IMR-90 (cell line): ENCODE data around the gene ERC2. TPM values are rescaled to one million over a fixed set of nuclear protein-coding genes. Genes with fewer than 3 reads are reported as not detected.

Experiments
- ATAC-seq: fragments of 200-7000 bp; cut with Tn5 transposase; 2 replicates; pipeline ENCODE4 v1.9.1; 2020; ENCODE audit warnings: low read depth, mild to moderate bottlenecking, moderate library complexity
- BruUV-seq: library from RNA; stranded (reverse); fragments of 400-500 nt; replicated peaks from 2 replicates; lab custom pipeline; 2021; lab: Mats Ljungman, UMichigan
- CTCF ChIA-PET: fragments of 300-600 bp; formaldehyde crosslinking; extraction: SDS; loops from one replicate; lab custom pipeline; 2021; ENCODE audit warnings: antibody characterized with exemption; lab: Yijun Ruan, JAX
- POLR2A ChIA-PET: fragments of 300-600 bp; sonication (Branson Sonifier 250); formaldehyde crosslinking; loops from one replicate; lab custom pipeline; 2022; ENCODE audit warnings: antibody characterized with exemption; ENCODE audit not compliant: unreplicated experiment; lab: Charles Lee
- DNase-seq: peaks from one replicate; pipeline ENCODE4 v3.0.0; 2013
- H2AFZ ChIP-seq: replicated peaks from 2 replicates; pipeline ENCODE3; 2013; ENCODE audit warnings: low read length, mild to moderate bottlenecking; ENCODE audit not compliant: poor library complexity
- H2AK5ac ChIP-seq: 2 replicates; pipeline ENCODE4 v1.6.1; 2013; ENCODE audit warnings: low read depth, low read length, inconsistent platforms
- H2AK9ac ChIP-seq: replicated peaks from 2 replicates; pipeline ENCODE3; 2013; ENCODE audit warnings: mild to moderate bottlenecking, low read depth, low read length, moderate library complexity; ENCODE audit not compliant: poor library complexity
- H2BK120ac ChIP-seq: 2 replicates; pipeline ENCODE4 v1.6.1; 2013; ENCODE audit warnings: low read depth, low read length, inconsistent platforms
- H2BK15ac ChIP-seq: 3 replicates; pipeline ENCODE4 v1.6.1; 2013; ENCODE audit warnings: low read depth, low read length, inconsistent platforms
- H2BK20ac ChIP-seq: 2 replicates; pipeline ENCODE4 v1.6.1; 2013; ENCODE audit warnings: low read depth, mild to moderate bottlenecking, inconsistent platforms, low read length, moderate library complexity
- H2BK5ac ChIP-seq: 2 replicates; pipeline ENCODE4 v1.6.1; 2013; ENCODE audit warnings: mild to moderate bottlenecking, low read depth, low read length, inconsistent platforms; ENCODE audit not compliant: poor library complexity, severe bottlenecking
- H3K14ac ChIP-seq: replicated peaks from 2 replicates; pipeline ENCODE4 v1.6.1; 2013; ENCODE audit warnings: low read depth, low read length, inconsistent platforms
- H3K18ac ChIP-seq: 2 replicates; pipeline ENCODE4 v1.6.1; 2013; ENCODE audit warnings: low read depth, low read length, control low read depth
- H3K23ac ChIP-seq: 2 replicates; pipeline ENCODE4 v1.6.1; 2013; ENCODE audit warnings: low read depth, low read length, inconsistent platforms
- H3K27ac ChIP-seq: 2 replicates; pipeline ENCODE4 v1.5.1; 2013; ENCODE audit warnings: mild to moderate bottlenecking, control low read depth, low read length; ENCODE audit not compliant: insufficient read depth
- H3K27me3 ChIP-seq: 2 replicates; pipeline ENCODE4 v1.6.1; 2013; ENCODE audit warnings: low read length; ENCODE audit not compliant: control insufficient read depth, insufficient read depth
- H3K36me3 ChIP-seq: 2 replicates; pipeline ENCODE4 v1.6.1; 2013; ENCODE audit warnings: low read length, mixed read lengths; ENCODE audit not compliant: control insufficient read depth, insufficient read depth
- H3K4ac ChIP-seq: 2 replicates; pipeline ENCODE4 v1.6.1; 2013; ENCODE audit warnings: low read depth, low read length, inconsistent platforms
- H3K4me1 ChIP-seq: 2 replicates; pipeline ENCODE4 v1.6.1; 2013; ENCODE audit warnings: low read length, mixed read lengths; ENCODE audit not compliant: control insufficient read depth, insufficient read depth
- H3K4me2 ChIP-seq: 2 replicates; pipeline ENCODE4 v1.6.1; 2013; ENCODE audit warnings: low read depth, mild to moderate bottlenecking, control low read depth, low read length, moderate library complexity
- H3K4me3 ChIP-seq: 2 replicates; pipeline ENCODE4 v1.5.1; 2013; ENCODE audit warnings: low read depth, mild to moderate bottlenecking, control low read depth, low read length, moderate library complexity; ENCODE audit not compliant: insufficient read depth
- H3K56ac ChIP-seq: 2 replicates; pipeline ENCODE4 v1.6.1; 2013; ENCODE audit warnings: low read length, inconsistent platforms; ENCODE audit not compliant: insufficient read depth; ENCODE audit errors: extremely low read depth
- H3K79me1 ChIP-seq, 2 experiments: 2 replicates each; pipeline ENCODE4 v1.6.1; 2013; ENCODE audit warnings: low read length in 2 of 2, inconsistent platforms in 1 of 2, low read depth in 1 of 2
- H3K9ac ChIP-seq: 2 replicates; pipeline ENCODE4 v1.6.1; 2013; ENCODE audit warnings: low read depth, low read length, control low read depth
- H3K9me1 ChIP-seq: 2 replicates; pipeline ENCODE4 v1.6.1; 2013; ENCODE audit warnings: low read length, inconsistent platforms; ENCODE audit not compliant: insufficient read depth
- H3K9me3 ChIP-seq: 2 replicates; pipeline ENCODE4 v1.6.1; 2013; ENCODE audit warnings: low read length; ENCODE audit not compliant: control insufficient read depth, insufficient read depth
- H4K20me1 ChIP-seq: 2 replicates; pipeline ENCODE4 v1.6.1; 2013; ENCODE audit warnings: low read length, inconsistent platforms; ENCODE audit not compliant: insufficient read depth
- H4K5ac ChIP-seq: 2 replicates; pipeline ENCODE4 v1.6.1; 2013; ENCODE audit warnings: mild to moderate bottlenecking, low read depth, low read length, control low read depth
- H4K8ac ChIP-seq, 2 experiments: 2 replicates each; pipeline ENCODE4 v1.6.1; 2013; ENCODE audit warnings: low read depth in 2 of 2, low read length in 2 of 2, control low read depth in 1 of 2, inconsistent platforms in 1 of 2
- H4K91ac ChIP-seq: 2 replicates; pipeline ENCODE4 v1.6.1; 2013; ENCODE audit warnings: low read depth, low read length, inconsistent platforms; ENCODE audit not compliant: insufficient read depth
- CTCF ChIP-seq: conservative IDR thresholded peaks from 2 replicates; pipeline ENCODE4 v1.5.1; 2012; ENCODE audit warnings: mild to moderate bottlenecking, low read depth, low read length, improper control_type of control experiment
- MAFK ChIP-seq: IDR thresholded peaks from 2 replicates; pipeline ENCODE4 v1.6.1; 2012; ENCODE audit warnings: low read depth, low read length, improper control_type of control experiment
- dilution Hi-C: fragments of 300-500 bp; cut with HindIII; formaldehyde crosslinking; loops from one replicate; pipeline ENCODE4 v1.14.3; 2018; ENCODE audit warnings: low sequenced_read_pairs; ENCODE audit not compliant: unreplicated experiment
- in situ Hi-C: fragments of 300-500 bp; cut with MboI; formaldehyde crosslinking; loops from 3 replicates; pipeline ENCODE4 v1.14.3; 2019; ENCODE audit warnings: low sequenced_read_pairs, inconsistent platforms, mixed read lengths
- intact Hi-C: fragments of 100-400 bp; cut with micrococcal nuclease; formaldehyde crosslinking; loops from 2 replicates; pipeline ENCODE4 v1.10.0; 2022
- polyA plus RNA-seq, 3 experiments: library from polyadenylated mRNA; depleted of rRNA; stranded (reverse); fragments of >200 nt; gene quantifications; 2 replicates each; pipeline ENCODE4 v1.2.3, GENCODE V29; 2012; ENCODE audit warnings: low replicate concordance in 1 of 3
- total RNA-seq: library from RNA; depleted of rRNA; stranded (reverse); fragments of >200 nt; gene quantifications from 2 replicates; pipeline ENCODE4 v1.2.3, GENCODE V29; 2012

The ERC2 gene
- total and polyA plus RNA-seq, 2 of the 4 experiments (the other 2 are of a cell fraction), result 0.17 to 0.18 TPM

- DNase-seq (no peak), ATAC-seq (no peak)
- Histone ChIP-seq H2AK9ac (no peak overlapping the region), H3K9me1 (no peaks in the 10 kb centered on the region), H2AK5ac (no peak overlapping the region), H2AFZ (no peak overlapping the region), H3K4ac (no peak overlapping the region), H3K14ac (no peak overlapping the region), H3K56ac (no peak overlapping the region), H2BK120ac (no peak overlapping the region), H3K36me3 (no peaks in the 10 kb centered on the region), H3K18ac (no peak overlapping the region), H3K4me3 (no peak overlapping the region), H3K23ac (no peak overlapping the region), H2BK5ac (no peak overlapping the region), H3K27ac (no peak overlapping the region), H4K5ac (no peak overlapping the region), H3K27me3 (no peaks in the 10 kb centered on the region), H4K8ac (no peak overlapping the region), H3K79me1 (no peaks in the 10 kb centered on the region), H2BK20ac (no peak overlapping the region), H3K4me2 (no peak overlapping the region), H3K9me3 (no peaks in the 10 kb centered on the region), H3K4me1 (no peaks in the 10 kb centered on the region), H4K91ac (no peak overlapping the region), H2BK15ac (no peak overlapping the region), H4K20me1 (no peaks in the 10 kb centered on the region), H3K9ac (no peak overlapping the region)
- TF ChIP-seq CTCF (no peak), MAFK (no peak)
- no TSS peak for BruUV-seq
- intact Hi-C loops, result no loop called here
- ChIA-PET CTCF (no interaction called here), POLR2A (no interaction called here)
- in situ Hi-C loops, result no loop called here
- dilution Hi-C loops, result no loop called here
These were observed 278.1 kb downstream of the ERC2 start for GRCh38 chr3:56190130-56190529.
